MCF 10A (cell line): ENCODE measurements around the gene IFNL2. TPM values are rescaled to one million over a fixed set of nuclear protein-coding genes. Genes with fewer than 3 reads are reported as not detected.
A peak's percentile ranks its signal among the peaks of the same experiment; 100 is the strongest.

Experiments
- BruUV-seq: library from RNA; stranded (reverse); fragments of 400-500 nt; replicated peaks from 2 replicates; lab custom pipeline; 2021; lab: Mats Ljungman, UMichigan
- CTCF ChIA-PET: fragments of 300-600 bp; sonication (Branson Sonifier 250); formaldehyde crosslinking; extraction: SDS; loops from one replicate; lab custom pipeline; 2021; ENCODE audit warnings: antibody characterized with exemption, inconsistent platforms; lab: Yijun Ruan, JAX
- POLR2A ChIA-PET: fragments of 300-600, 350-650 bp; sonication (Branson Sonifier 250); formaldehyde crosslinking; extraction: SDS; loops from one replicate; lab custom pipeline; 2020; ENCODE audit warnings: antibody characterized with exemption, inconsistent platforms; lab: Yijun Ruan, JAX
- DNase-seq: peaks from one replicate; pipeline ENCODE4 v3.0.0-alpha.2; 2018; ENCODE audit not compliant: unreplicated experiment
- H3K27ac Mint-ChIP-seq: one replicate; pipeline ENCODE4 v1.8.0; 2022; ENCODE audit warnings: mild to moderate bottlenecking, low read depth, mixed read lengths; ENCODE audit not compliant: unreplicated experiment
- H3K27me3 Mint-ChIP-seq: one replicate; pipeline ENCODE4 v1.8.0; 2022; ENCODE audit warnings: mixed read lengths; ENCODE audit not compliant: insufficient read depth, unreplicated experiment
- H3K36me3 Mint-ChIP-seq: one replicate; pipeline ENCODE4 v1.8.0; 2022; ENCODE audit warnings: mild to moderate bottlenecking, moderate library complexity, mixed read lengths; ENCODE audit not compliant: insufficient read depth, unreplicated experiment
- H3K4me1 Mint-ChIP-seq: one replicate; pipeline ENCODE4 v1.8.0; 2022; ENCODE audit warnings: mixed read lengths; ENCODE audit not compliant: insufficient read depth, unreplicated experiment
- H3K4me3 Mint-ChIP-seq: one replicate; pipeline ENCODE4 v1.8.0; 2022; ENCODE audit warnings: mild to moderate bottlenecking, moderate library complexity, mixed read lengths; ENCODE audit not compliant: unreplicated experiment
- H3K9me3 Mint-ChIP-seq: one replicate; pipeline ENCODE4 v1.8.0; 2022; ENCODE audit warnings: mixed read lengths; ENCODE audit not compliant: unreplicated experiment
- intact Hi-C: fragments of 100-400 bp; cut with micrococcal nuclease; formaldehyde crosslinking; loops from 2 replicates; pipeline ENCODE4 v1.14.1; 2022
- total RNA-seq: library from RNA; stranded (reverse); gene quantifications from 2 replicates; pipeline ENCODE4 v1.2.3, GENCODE V29; 2022
- TF ChIP-seq, protein P1 (sequence below): fragments of 200-600 bp; IDR thresholded peaks from one replicate; pipeline ENCODE4 v1.8.0; 2022; ENCODE audit warnings: antibody characterized with exemption, mild to moderate bottlenecking; ENCODE audit not compliant: unreplicated experiment

IFNL2 gene
- total RNA-seq, 1 experiment from 2014 or later: not detected

DNA sequence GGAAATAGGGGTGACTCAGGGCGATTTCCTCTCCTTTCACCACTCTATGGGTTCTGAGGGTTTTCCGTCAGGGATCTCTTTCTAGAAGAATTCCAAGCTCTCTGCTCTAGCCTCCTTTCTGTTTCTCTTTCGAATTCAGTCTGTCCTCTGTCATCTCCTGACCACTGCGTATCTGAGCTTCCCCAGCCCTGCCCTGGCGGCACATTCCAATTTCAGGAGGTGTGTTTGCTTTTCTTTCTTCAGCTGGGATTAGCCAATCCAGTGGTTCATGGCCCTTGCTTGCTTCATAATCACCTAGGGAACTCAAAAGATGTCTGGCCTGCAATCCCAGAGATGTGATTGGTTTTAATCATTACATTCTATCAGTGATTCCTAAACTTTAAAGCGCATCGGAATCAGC is 9.4 kb downstream of the IFNL2 start:
- H3K36me3 Mint-ChIP-seq: no peaks in the 10 kb centered on the region
- peaks cover 48% of the 10 kb centered on the region for H3K27me3 Mint-ChIP-seq
- intact Hi-C loops: no loop called here
- POLR2A ChIA-PET: no interaction called here
- H3K27ac Mint-ChIP-seq: no peak overlapping the region
- BruUV-seq: no TSS peak
- H3K9me3 Mint-ChIP-seq: no peaks in the 10 kb centered on the region
- peaks cover 6% of the 10 kb centered on the region for H3K4me1 Mint-ChIP-seq
- H3K4me3 Mint-ChIP-seq: no peak overlapping the region
- TF ChIP-seq, protein P1, sequence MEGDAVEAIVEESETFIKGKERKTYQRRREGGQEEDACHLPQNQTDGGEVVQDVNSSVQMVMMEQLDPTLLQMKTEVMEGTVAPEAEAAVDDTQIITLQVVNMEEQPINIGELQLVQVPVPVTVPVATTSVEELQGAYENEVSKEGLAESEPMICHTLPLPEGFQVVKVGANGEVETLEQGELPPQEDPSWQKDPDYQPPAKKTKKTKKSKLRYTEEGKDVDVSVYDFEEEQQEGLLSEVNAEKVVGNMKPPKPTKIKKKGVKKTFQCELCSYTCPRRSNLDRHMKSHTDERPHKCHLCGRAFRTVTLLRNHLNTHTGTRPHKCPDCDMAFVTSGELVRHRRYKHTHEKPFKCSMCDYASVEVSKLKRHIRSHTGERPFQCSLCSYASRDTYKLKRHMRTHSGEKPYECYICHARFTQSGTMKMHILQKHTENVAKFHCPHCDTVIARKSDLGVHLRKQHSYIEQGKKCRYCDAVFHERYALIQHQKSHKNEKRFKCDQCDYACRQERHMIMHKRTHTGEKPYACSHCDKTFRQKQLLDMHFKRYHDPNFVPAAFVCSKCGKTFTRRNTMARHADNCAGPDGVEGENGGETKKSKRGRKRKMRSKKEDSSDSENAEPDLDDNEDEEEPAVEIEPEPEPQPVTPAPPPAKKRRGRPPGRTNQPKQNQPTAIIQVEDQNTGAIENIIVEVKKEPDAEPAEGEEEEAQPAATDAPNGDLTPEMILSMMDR: no peak
- CTCF ChIA-PET: interaction anchor here (0.6 kb wide), 1 partner anchor 239 kb away, joined by 3 read pairs; no protein-coding TSS in a partner anchor
- peak; percentile 27 for DNase-seq

DNA sequence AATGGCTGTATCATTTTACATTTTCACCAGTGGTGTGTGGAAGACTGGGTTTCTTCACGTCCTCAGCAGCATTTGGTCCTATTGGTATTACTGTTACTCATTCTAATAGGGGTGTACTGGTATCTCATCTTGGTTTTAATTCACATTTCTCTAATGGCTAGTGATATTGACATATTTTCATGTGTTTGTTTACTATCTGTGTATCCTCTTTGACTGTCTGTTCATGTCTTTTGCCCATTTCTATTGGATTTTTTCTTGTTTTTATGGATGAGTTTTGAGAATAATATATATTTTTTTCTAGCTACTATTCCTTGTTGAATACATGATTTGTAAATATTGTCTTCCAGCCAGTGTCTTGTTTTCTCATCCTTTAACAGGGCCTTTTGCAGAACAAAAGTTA is 13.8 kb downstream of the IFNL2 start:
- H3K4me1 Mint-ChIP-seq: peaks cover 6% of the 10 kb centered on the region
- DNase-seq: no peak
- H3K27ac Mint-ChIP-seq: no peak overlapping the region
- peaks cover 59% of the 10 kb centered on the region for H3K27me3 Mint-ChIP-seq
- TF ChIP-seq, protein P1: no peak
- no peaks in the 10 kb centered on the region for H3K36me3 Mint-ChIP-seq
- no TSS peak for BruUV-seq
- CTCF ChIA-PET: no interaction called here
- H3K9me3 Mint-ChIP-seq: no peaks in the 10 kb centered on the region
- no peak overlapping the region for H3K4me3 Mint-ChIP-seq
- intact Hi-C loops: no loop called here
- POLR2A ChIA-PET: no interaction called here

DNA sequence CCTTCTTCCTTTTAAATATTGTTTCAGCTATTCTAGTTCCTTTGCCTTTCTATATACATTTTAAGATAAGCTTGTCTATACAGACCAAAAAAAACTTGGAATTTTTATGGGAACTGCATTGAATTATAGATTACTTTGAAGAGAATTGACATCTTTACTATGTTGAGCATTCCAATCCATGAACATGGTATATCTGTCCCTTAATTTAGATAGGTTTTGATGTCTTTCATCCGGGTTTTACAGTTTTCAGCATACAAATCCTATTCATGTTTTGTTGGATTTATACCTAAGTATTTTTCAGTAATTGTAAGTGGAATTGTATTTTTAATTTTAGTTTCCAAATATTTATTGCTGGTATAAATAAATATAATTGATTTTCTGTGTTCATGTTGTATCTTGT is 15.8 kb downstream of the IFNL2 start:
- Mint-ChIP-seq H3K4me1 (no peaks in the 10 kb centered on the region), H3K27me3 (peaks cover 67% of the 10 kb centered on the region), H3K27ac (no peak overlapping the region), H3K4me3 (no peak overlapping the region), H3K36me3 (no peaks in the 10 kb centered on the region), H3K9me3 (no peaks in the 10 kb centered on the region)
- no peak for DNase-seq
- TF ChIP-seq, protein P1: no peak
- BruUV-seq: no TSS peak
- CTCF ChIA-PET: no interaction called here
- intact Hi-C loops: no loop called here
- POLR2A ChIA-PET: no interaction called here

DNA sequence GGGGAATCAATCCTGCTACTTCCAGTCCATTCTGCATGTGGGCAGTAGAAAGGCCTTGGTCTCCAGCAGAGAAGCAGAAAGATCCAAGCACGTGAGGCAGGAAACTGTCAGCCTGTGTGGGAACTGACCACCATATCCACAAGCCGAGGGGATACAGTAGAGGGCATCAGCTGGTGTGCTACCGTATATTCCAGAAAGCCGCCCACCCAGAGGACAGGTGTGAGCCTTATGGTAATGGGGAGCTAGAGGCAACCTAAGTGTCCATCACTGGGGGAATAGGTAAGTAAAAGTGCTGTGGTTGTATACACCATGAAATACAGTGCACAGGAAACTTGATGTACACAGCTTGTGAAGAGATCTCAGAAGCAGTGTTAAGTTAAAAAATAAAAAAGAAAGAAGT is 25.2 kb downstream of the IFNL2 start:
- no TSS peak for BruUV-seq
- H3K4me1 Mint-ChIP-seq: no peaks in the 10 kb centered on the region
- no peak for DNase-seq
- H3K4me3 Mint-ChIP-seq: no peak overlapping the region
- TF ChIP-seq, protein P1: no peak
- POLR2A ChIA-PET: no interaction called here
- intact Hi-C loops: no loop called here
- no peaks in the 10 kb centered on the region for H3K9me3 Mint-ChIP-seq
- no peak overlapping the region for H3K27ac Mint-ChIP-seq
- CTCF ChIA-PET: interaction anchor here (0.6 to 0.8 kb wide), 3 partner anchors 102 to 607 kb away, joined by 3 to 5 read pairs (median 3); no protein-coding TSS in a partner anchor
- no peaks in the 10 kb centered on the region for H3K36me3 Mint-ChIP-seq
- peaks cover 73% of the 10 kb centered on the region for H3K27me3 Mint-ChIP-seq
